BE2C (cell line): Measurements from ENCODE around the gene MCL1.

Source experiments
- DNase-seq: peaks from one replicate; pipeline ENCODE4 v3.0.0-alpha.2; 2020
- H3K27me3 ChIP-seq: fragments of 250-450 bp; sonication (Bioruptor Pico); 2 replicates; pipeline ENCODE4 v1.5.1; 2020; ENCODE audit warnings: mild to moderate bottlenecking
- H3K36me3 ChIP-seq: fragments of 250-450 bp; sonication (Bioruptor Pico); 2 replicates; pipeline ENCODE4 v1.5.1; 2020; ENCODE audit warnings: mild to moderate bottlenecking
- H3K4me1 ChIP-seq: fragments of 250-450 bp; sonication (Bioruptor Pico); 2 replicates; pipeline ENCODE4 v1.5.1; 2020
- H3K4me3 ChIP-seq: 2 replicates; pipeline ENCODE4 v1.5.1; 2011; ENCODE audit warnings: low read depth, low read length
- H3K9me3 ChIP-seq: fragments of 250-450 bp; sonication (Bioruptor Pico); 2 replicates; pipeline ENCODE4 v1.5.1; 2020
- CTCF ChIP-seq: IDR thresholded peaks from 2 replicates; pipeline ENCODE4 v1.5.1; 2012; ENCODE audit warnings: mild to moderate bottlenecking, low read depth, low read length

MCL1 gene

GRCh38 chr1:150621497-150622302 is 42.3 kb upstream of the MCL1 start:
- Histone ChIP-seq H3K9me3 (no peaks in the 10 kb centered on the region), H3K4me3 (no peak overlapping the region), H3K27me3 (no peaks in the 10 kb centered on the region), H3K4me1 (peaks cover 4% of the 10 kb centered on the region), H3K36me3 (peaks cover 71% of the 10 kb centered on the region)
- TF ChIP-seq CTCF: peak; percentile 75
- peak; percentile 48 for DNase-seq

- no peaks in the 10 kb centered on the region for H3K27me3 ChIP-seq
- peaks cover 70% of the 10 kb centered on the region for H3K36me3 ChIP-seq
- no peaks in the 10 kb centered on the region for H3K9me3 ChIP-seq
- TF ChIP-seq CTCF: no peak
- peaks cover 4% of the 10 kb centered on the region for H3K4me1 ChIP-seq
- no peak for DNase-seq
- no peak overlapping the region for H3K4me3 ChIP-seq
Observed at GRCh38 chr1:150620919-150621318, 41.5 kb upstream of the MCL1 start.

- H3K4me1 ChIP-seq: peaks cover 4% of the 10 kb centered on the region
- no peak overlapping the region for H3K4me3 ChIP-seq
- TF ChIP-seq CTCF: peak; percentile 47; the same call in 1 of the 2 replicates
- no peaks in the 10 kb centered on the region for H3K9me3 ChIP-seq
- H3K36me3 ChIP-seq: peaks cover 66% of the 10 kb centered on the region
- DNase-seq: peak; percentile 30
- no peaks in the 10 kb centered on the region for H3K27me3 ChIP-seq
Observed at GRCh38 chr1:150619576-150620509, 40.4 kb upstream of the MCL1 start.

GRCh38 chr1:150615346-150616201 is 36.2 kb upstream of the MCL1 start:
- TF ChIP-seq CTCF: no peak
- Histone ChIP-seq H3K4me1 (peaks cover 3% of the 10 kb centered on the region), H3K36me3 (peaks cover 52% of the 10 kb centered on the region), H3K4me3 (no peak overlapping the region), H3K9me3 (no peaks in the 10 kb centered on the region), H3K27me3 (no peaks in the 10 kb centered on the region)
- no peak for DNase-seq

GRCh38 chr1:150613061-150613920 is 33.9 kb upstream of the MCL1 start:
- no peak for TF ChIP-seq CTCF
- Histone ChIP-seq H3K9me3 (no peaks in the 10 kb centered on the region), H3K4me1 (no peaks in the 10 kb centered on the region), H3K36me3 (peaks cover 40% of the 10 kb centered on the region), H3K4me3 (no peak overlapping the region), H3K27me3 (no peaks in the 10 kb centered on the region)
- DNase-seq: no peak
